ENCODE data around the gene CEP43.

The CEP43 gene

DNA sequence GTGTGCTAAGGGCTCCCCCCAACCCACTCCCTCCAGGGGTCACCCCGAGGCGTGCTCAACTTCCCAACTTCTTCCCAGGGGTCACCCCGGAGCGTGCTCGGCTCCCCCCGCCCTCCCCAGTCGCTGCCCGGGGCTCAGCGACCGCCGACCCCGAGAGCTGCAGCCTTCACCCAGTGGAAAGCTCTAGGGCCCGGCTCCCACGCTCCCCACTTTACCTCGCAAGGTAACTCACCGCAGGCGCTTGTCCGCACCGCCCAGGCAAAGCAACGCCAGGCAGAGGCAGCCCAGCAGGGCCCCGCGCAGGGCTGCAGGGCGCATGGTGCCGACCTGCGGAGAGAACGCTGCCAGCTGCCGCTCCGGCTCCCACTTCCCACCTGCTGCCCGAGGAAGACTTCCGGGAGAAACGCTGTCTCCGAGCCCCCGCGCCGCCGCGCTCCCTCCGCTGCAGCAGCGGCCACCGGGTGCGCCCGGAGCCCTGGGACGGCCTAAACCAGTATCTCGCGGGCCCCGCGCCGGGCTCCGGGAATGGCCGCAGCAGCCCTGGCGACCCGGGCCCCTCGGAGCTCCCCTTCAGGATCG lies 43.2 kb upstream of the CEP43 start:
- Histone ChIP-seq H3K27me3 (ENCODE audit: insufficient read depth, poor library complexity, severe bottlenecking) (no peaks in the 10 kb centered on the region), H3K4me3 (replicated peaks; ENCODE audit: insufficient read depth, low read length) (peak overlapping the region; percentile 72), H3K27ac (replicated peaks) (peak overlapping the region; percentile 93)
- TF ChIP-seq SPI1 (IDR thresholded peaks at IDR 0.05; ENCODE audit: borderline replicate concordance, low read depth) = peak; percentile 27; the same call in 1 of the 2 replicates
- TF ChIP-seq, protein P1, sequence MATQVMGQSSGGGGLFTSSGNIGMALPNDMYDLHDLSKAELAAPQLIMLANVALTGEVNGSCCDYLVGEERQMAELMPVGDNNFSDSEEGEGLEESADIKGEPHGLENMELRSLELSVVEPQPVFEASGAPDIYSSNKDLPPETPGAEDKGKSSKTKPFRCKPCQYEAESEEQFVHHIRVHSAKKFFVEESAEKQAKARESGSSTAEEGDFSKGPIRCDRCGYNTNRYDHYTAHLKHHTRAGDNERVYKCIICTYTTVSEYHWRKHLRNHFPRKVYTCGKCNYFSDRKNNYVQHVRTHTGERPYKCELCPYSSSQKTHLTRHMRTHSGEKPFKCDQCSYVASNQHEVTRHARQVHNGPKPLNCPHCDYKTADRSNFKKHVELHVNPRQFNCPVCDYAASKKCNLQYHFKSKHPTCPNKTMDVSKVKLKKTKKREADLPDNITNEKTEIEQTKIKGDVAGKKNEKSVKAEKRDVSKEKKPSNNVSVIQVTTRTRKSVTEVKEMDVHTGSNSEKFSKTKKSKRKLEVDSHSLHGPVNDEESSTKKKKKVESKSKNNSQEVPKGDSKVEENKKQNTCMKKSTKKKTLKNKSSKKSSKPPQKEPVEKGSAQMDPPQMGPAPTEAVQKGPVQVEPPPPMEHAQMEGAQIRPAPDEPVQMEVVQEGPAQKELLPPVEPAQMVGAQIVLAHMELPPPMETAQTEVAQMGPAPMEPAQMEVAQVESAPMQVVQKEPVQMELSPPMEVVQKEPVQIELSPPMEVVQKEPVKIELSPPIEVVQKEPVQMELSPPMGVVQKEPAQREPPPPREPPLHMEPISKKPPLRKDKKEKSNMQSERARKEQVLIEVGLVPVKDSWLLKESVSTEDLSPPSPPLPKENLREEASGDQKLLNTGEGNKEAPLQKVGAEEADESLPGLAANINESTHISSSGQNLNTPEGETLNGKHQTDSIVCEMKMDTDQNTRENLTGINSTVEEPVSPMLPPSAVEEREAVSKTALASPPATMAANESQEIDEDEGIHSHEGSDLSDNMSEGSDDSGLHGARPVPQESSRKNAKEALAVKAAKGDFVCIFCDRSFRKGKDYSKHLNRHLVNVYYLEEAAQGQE (IDR thresholded peaks at IDR 0.05; ENCODE audit: insufficient replicate concordance, low read depth) = no peak
- peak in 1 of 2 experiments; percentile 43 for DNase-seq (ENCODE audit: low read depth in 1 of 2, low spot score in 1 of 2)

DNA sequence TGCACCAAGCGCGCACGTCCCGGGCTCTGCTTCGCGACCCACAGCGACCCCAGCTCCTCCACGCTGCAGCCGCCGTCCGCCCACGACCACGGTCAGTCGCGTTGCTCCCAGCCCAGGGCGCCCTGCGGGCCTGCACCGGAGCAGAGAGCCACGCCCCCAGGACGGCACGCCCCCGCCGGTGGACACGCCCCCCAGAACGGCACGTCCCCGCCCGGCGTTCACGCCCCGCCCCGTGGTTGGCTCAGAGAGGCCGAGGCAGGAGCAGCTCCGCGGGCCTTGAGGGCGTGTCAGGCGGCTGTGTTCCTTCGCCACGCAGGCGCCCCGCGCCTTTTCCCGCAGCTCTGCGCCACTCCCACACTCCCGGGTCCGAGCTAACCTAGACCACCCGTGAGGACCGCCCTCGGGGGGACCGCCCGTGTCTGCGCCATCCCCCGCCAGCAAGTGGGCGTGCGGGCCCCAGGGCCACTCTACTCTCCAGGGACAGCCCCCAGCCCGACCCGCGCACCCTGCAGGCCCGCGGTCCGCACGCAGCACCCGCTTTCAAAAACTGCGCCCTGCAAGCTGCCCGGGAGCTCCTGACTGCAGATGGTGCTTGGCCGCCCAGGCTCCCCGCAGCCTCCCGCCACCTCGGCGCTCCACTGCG lies 42.6 kb upstream of the CEP43 start, which contains the start of gene RNASET2:
RNASET2 (minus strand) TSS at position 107 of the 643 bp plus-strand sequence. CDS start 368 bp downstream, outside the sequence.
- Histone ChIP-seq H3K27me3 (ENCODE audit: insufficient read depth, poor library complexity, severe bottlenecking) (no peaks in the 10 kb centered on the region), H3K27ac (replicated peaks) (peak within 1 kb of the TSS; percentile 93), H3K4me3 (replicated peaks; ENCODE audit: insufficient read depth, low read length) (peak within 1 kb of the TSS; percentile 72)
- TF ChIP-seq POLR2AphosphoS5 (IDR thresholded peaks at IDR 0.05; ENCODE audit: low read depth) (peak; percentile 42), CTCF (IDR thresholded peaks at IDR 0.05; ENCODE audit: insufficient read depth, low read length) (no peak), SPI1 (IDR thresholded peaks at IDR 0.05; ENCODE audit: borderline replicate concordance, low read depth) (no peak), GABPA (IDR thresholded peaks at IDR 0.05; ENCODE audit: low read depth) (no peak)
- TF ChIP-seq, protein P1 (IDR thresholded peaks at IDR 0.05; ENCODE audit: insufficient replicate concordance, low read depth) = no peak
- DNase-seq (ENCODE audit: low read depth in 1 of 2, low spot score in 1 of 2) = peak; percentile 88 to 97

DNA sequence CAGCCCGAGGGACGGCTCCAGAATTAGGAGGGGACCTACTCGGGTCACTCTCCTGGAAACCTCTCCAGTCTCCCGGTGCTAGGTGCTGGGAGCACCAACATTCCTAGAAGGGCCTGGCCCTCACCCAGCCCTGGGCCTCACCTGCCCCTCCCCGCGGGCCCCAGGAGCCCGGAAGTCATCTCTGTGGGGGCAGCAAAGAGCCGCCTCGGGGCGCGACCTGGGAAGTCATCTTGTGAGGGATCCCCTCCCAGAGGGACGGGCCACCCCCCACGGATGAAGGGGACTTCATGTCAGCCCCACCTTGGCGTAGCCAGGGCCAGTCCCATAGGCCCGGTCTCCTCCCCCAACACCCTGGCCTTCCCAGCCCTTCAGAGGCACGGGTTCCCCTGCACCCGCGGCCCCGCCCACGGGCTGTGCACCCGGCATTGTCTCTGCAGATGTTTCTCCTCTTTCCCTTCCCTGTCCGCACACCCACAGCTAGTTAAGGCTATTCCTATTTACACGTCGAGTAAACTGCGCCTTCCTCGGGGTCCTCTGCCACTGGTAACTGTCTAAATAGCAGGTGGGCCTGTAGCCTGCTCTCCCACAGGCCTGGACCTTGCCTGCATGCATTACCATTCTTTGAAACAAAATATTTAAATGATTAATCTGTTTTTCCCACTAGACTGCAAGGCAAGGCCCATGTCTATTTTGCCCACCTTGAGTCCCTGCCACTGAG lies 42.0 kb upstream of the CEP43 start:
- peak in 1 of 2 experiments; percentile 75 for DNase-seq (ENCODE audit: low read depth in 1 of 2, low spot score in 1 of 2)
- Histone ChIP-seq H3K27ac (replicated peaks) (peak overlapping the region; percentile 93), H3K27me3 (ENCODE audit: insufficient read depth, poor library complexity, severe bottlenecking) (no peaks in the 10 kb centered on the region), H3K4me3 (replicated peaks; ENCODE audit: insufficient read depth, low read length) (peak overlapping the region; percentile 72)
- TF ChIP-seq POLR2AphosphoS5 (IDR thresholded peaks at IDR 0.05; ENCODE audit: low read depth) (no peak), CTCF (IDR thresholded peaks at IDR 0.05; ENCODE audit: insufficient read depth, low read length) (no peak), SPI1 (IDR thresholded peaks at IDR 0.05; ENCODE audit: borderline replicate concordance, low read depth) (no peak; the same call in 1 of the 2 replicates), GABPA (IDR thresholded peaks at IDR 0.05; ENCODE audit: low read depth) (no peak)
- TF ChIP-seq, protein P1 (IDR thresholded peaks at IDR 0.05; ENCODE audit: insufficient replicate concordance, low read depth) = no peak

Data from HL-60 (cell line).